ENCODE measurements around the gene SNPH.

Gene SNPH

DNA sequence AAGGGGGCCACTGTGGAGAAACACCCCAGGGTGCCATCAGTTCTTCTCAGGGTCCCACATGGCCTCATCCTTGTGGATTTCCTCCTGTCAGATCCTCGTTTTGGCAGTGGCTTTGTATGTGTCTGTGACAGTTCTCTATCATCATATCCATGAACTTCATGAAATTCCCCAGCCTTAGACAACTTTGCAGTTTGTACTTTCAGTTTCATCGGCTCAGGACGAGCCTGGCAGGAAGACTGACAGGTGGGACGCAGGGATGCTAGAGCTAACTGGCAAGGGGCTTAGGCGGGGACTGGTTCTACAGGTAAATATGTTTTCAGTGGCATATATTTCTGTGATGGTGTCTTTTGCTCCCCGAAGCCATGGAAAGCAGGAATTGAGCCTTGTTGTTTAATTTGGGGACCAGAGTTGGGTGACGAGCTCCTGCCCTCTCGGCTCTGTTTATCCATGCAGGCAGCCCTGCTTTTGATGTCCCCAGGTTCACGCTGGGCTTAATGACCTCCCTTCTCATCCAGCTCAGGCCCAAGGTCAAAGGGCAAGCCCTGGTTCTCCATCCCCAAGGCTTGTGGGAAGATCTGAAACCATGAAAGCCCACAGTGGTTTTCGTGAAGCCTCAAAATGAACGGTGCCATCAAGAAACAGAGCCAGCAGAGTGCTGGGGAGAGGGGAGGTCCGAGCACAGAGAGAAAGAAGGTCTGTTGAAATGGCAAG is 51.6 kb downstream of the SNPH start:
- ATAC-seq (no peak), DNase-seq (no peak)
- H3K4me1 Mint-ChIP-seq = peaks cover 8% of the 10 kb centered on the region
- no peak overlapping the region for H3K27ac Mint-ChIP-seq
- H3K9me3 Mint-ChIP-seq = no peaks in the 10 kb centered on the region
- H3K36me3 Mint-ChIP-seq (ENCODE audit: low read depth) = no peaks in the 10 kb centered on the region
- H3K27me3 Mint-ChIP-seq = no peaks in the 10 kb centered on the region
- no peak overlapping the region for H3K4me3 Mint-ChIP-seq

DNA sequence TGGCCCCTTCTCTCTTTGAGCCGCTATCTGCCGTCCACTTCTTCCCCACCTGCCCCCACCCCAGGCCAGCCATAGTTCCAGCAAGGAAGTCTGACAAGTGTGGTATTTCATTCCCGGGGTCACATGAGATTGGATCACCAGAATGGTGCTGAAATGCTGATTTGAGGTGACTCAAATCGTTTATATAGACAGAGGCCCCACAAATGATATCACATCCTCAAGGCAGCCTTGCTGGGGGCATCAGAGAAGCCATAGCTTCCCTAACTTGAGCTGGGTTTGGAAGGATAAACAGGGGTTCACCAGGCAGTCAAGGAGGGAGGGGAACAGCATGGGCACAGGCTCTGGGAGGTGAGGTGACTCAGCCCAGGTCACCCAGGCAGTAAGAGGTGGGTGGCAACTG is 53.0 kb downstream of the SNPH start:
- H3K4me1 Mint-ChIP-seq = peaks cover 15% of the 10 kb centered on the region
- no peak overlapping the region for H3K4me3 Mint-ChIP-seq
- no peak for DNase-seq
- no peak overlapping the region for H3K27ac Mint-ChIP-seq
- H3K27me3 Mint-ChIP-seq = no peaks in the 10 kb centered on the region
- no peak for ATAC-seq
- no peaks in the 10 kb centered on the region for H3K9me3 Mint-ChIP-seq
- no peaks in the 10 kb centered on the region for H3K36me3 Mint-ChIP-seq (ENCODE audit: low read depth)

DNA sequence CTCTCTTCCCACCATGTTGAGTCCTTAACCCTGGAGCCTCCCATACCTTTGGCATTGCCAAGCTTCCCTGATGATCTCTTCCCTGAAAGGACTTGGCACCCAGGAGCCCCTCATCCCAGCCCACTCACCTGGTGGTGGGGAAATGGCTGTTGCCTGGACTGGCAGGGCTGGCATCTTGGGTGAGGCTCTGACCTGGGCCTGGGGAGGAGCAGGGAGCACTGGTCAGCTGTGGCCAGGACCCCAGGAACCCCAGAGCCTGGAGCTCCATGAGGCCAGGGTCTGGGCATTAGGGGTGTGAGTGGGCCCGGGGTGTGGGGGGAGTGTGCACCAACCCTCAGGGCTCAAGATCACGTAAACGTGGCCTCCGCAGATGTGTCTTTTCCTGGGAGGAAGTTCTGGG is 53.4 kb downstream of the SNPH start:
- Mint-ChIP-seq H3K27ac (no peak overlapping the region), H3K4me3 (no peak overlapping the region), H3K27me3 (no peaks in the 10 kb centered on the region), H3K36me3 (ENCODE audit: low read depth) (no peaks in the 10 kb centered on the region), H3K9me3 (no peaks in the 10 kb centered on the region), H3K4me1 (peaks cover 15% of the 10 kb centered on the region)
- ATAC-seq (no peak), DNase-seq (no peak)

DNA sequence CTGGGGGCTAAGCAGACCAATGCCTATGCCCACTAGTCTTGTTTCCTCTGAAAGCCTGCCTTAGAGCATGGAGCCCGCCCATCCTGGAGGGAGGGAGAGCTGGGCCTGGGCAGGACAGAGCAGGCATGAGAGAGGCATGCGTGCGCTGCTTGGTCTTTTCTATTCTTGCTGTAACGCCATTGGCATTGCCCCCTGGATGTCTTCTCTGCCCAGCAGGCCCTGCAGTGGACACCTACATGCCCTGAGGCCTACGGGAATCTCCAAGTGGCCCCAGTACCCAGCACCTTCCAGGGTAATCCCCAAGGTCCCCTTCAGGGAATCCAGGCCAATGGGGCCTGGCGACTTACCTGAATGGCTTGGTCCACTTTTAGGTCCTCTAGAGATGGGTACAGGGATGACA is 53.9 kb downstream of the SNPH start:
- Mint-ChIP-seq H3K27me3 (no peaks in the 10 kb centered on the region), H3K4me3 (no peak overlapping the region), H3K36me3 (ENCODE audit: low read depth) (no peaks in the 10 kb centered on the region), H3K9me3 (no peaks in the 10 kb centered on the region), H3K27ac (no peak overlapping the region), H3K4me1 (peaks cover 15% of the 10 kb centered on the region)
- no peak for DNase-seq
- ATAC-seq = no peak

DNA sequence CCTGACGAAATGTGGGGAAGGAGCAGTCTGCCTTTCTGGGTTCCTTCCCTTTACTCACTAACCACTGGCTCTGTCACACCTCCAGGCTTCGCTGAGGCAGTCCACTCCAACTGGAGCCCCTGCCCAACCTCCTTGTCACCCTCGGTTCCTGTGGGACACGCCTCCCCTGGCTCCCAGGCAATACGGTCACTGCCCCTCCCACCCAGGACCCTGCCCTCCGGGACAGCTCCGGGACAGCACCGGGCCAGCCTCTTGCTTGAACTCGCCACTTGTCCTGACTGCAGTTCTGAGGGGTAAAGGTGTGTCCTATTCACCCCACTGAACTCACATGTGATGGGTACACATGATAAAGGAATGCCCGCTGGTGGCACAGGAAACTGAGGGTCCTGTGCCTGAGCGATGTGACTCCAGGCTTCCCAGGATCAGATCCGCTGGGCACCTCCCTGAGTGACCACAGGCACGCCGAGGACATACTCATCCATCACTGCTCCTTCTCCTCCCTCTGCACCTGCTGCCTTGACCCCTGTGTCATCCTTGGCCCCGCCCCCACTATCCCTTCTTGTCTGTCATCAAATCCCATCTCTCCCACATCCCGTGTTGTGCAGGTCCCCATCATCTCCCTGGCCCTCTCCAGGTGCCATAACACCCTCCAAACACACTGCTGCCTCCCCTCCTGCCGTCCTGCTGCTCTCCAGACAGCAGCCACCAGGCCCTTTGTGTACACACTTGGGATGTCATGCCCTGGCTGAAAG is 55.0 kb downstream of the SNPH start:
- Mint-ChIP-seq H3K9me3 (no peaks in the 10 kb centered on the region), H3K4me1 (peaks cover 15% of the 10 kb centered on the region), H3K36me3 (ENCODE audit: low read depth) (no peaks in the 10 kb centered on the region), H3K27ac (no peak overlapping the region), H3K4me3 (no peak overlapping the region), H3K27me3 (no peaks in the 10 kb centered on the region)
- no peak for DNase-seq
- ATAC-seq = no peak

DNA sequence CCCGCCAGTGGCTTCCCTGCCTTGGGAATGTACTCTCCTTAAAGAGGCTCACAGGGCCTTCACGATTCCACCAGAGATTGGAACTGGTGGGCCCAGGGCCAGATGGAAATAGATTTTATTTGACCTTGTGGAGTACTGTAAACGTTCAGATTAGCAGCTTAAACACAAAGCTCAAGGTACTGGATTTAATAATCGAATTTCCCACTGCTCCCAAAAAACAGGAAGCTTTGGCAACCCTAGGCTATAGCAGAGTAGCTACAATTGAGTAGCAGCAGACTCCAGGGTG is 55.5 kb downstream of the SNPH start:
- Mint-ChIP-seq H3K36me3 (ENCODE audit: low read depth) (no peaks in the 10 kb centered on the region), H3K4me3 (no peak overlapping the region), H3K9me3 (no peaks in the 10 kb centered on the region), H3K27ac (no peak overlapping the region), H3K4me1 (peaks cover 15% of the 10 kb centered on the region), H3K27me3 (no peaks in the 10 kb centered on the region)
- DNase-seq = no peak
- ATAC-seq = no peak

DNA sequence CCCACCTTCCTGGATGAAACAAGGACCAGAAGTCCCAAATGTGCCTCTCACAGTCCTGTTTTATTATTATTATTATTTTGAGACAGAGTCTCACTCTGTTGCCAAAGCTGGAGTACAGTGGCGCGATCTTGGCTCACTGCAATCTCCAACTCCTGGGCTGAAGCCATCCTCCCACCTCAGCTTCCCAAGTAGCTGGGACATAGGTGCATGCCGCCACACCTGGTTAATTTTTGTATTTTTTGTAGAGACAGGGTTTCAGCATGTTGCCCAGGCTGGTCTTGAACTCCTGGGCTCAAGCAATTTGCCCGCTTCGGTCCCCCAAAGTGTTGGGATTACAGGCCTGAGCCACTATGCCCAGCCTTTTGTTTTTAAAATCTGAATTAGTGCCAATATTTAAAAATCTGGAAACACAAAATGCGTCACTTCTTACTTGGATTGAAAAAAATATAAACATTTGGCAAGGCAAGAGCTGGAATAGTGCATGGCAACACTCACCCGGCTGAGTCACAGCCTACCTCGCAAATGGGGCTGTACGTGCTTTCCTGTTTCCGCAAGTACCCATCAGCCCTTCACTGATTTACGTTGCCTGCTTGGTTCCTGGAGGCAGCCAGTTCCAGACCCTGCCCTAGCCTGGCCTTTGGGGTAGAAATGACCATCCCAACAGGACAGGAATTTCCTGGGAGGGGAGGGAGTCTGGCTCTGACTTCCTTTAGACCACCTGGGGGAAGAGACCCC is 56.6 kb downstream of the SNPH start:
- Mint-ChIP-seq H3K4me3 (no peak overlapping the region), H3K4me1 (peaks cover 13% of the 10 kb centered on the region), H3K27me3 (no peaks in the 10 kb centered on the region), H3K9me3 (no peaks in the 10 kb centered on the region), H3K36me3 (ENCODE audit: low read depth) (no peaks in the 10 kb centered on the region), H3K27ac (peak overlapping the region; percentile 17)
- DNase-seq (no peak), ATAC-seq (no peak)

DNA sequence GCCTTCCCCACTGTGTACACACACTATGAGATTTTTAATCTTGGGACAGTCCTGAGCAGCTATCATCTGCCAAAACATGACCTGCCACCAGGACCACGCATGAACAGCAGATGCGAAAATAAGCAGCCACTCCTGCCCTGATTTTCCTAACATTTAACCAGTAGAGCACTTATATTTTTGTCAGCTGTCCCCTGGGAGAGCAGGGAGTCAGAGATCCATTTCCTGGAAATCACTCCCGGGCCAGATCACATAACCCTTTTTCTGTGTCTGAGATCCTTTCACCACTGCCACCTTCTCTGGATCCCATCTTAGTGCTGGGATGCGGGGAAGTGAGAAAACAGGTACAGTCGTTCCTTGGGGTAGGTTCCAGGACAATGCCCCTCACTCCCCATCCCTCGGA is 57.2 kb downstream of the SNPH start:
- Mint-ChIP-seq H3K4me3 (no peak overlapping the region), H3K4me1 (peaks cover 7% of the 10 kb centered on the region), H3K9me3 (no peaks in the 10 kb centered on the region), H3K36me3 (ENCODE audit: low read depth) (no peaks in the 10 kb centered on the region), H3K27ac (peak overlapping the region; percentile 17), H3K27me3 (no peaks in the 10 kb centered on the region)
- DNase-seq = no peak
- ATAC-seq = no peak

DNA sequence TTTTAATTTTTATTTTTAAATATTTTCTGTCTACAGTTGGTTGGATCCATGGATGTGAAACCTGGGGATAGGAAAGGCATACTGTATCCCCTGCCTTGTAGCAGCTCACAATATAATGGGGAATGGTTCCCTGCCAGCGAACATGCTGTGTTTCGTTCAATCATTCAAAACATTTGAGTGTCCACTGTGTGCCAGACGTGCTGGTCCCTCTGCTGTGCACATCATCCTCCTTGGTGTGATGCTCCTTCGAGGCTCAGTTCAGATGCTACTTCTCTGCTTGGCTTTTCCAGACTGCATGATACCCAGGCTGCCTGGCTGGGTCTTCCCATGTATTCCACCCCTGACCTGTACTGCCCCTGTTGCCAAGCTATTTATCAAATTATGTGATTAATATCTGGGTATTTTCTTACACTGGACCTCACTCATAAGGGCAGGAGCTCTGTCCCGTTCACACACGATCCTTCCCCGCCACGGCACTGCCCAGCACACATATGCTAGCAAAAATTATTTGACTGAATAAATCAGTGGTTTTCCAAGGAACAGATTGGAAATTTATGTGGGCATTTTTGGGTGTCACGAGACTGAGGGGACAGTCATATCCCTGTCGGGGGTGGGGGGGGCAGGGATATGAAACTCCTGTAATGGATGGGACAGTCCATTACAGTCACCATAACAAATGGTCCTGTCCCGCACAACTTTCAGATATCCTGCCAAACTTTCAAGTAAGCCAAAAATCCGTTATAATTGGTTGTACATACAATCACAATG is 57.9 kb downstream of the SNPH start:
- Mint-ChIP-seq H3K27me3 (no peaks in the 10 kb centered on the region), H3K9me3 (no peaks in the 10 kb centered on the region), H3K36me3 (ENCODE audit: low read depth) (no peaks in the 10 kb centered on the region), H3K27ac (no peak overlapping the region), H3K4me3 (no peak overlapping the region), H3K4me1 (peaks cover 13% of the 10 kb centered on the region)
- DNase-seq (no peak), ATAC-seq (no peak)

DNA sequence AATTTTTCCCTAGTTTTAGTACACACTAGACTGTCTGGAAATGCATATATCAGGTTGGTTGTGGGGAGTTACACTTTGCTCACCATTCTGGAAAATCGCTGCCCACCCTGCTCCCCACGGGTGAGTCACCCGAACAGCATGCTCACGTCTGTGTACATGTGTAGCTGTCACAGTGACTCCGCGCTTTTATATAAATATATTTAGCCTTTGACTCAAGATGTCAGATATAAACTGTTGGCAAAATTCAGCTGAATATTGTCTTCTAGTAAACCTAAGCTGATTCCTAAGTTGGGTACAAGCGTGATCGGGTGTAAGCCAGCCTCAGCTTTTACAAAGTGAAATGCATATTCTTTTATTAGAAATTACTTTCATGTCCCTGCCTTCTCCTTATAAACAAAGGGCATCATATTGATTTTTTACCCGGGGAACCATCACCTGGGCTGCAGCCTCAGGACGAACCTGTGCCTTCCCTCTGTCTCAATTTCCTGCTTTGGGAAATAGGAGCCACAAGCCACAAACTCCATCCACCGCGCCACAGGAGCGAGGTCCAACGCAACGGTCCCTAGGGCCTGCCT is 58.6 kb downstream of the SNPH start:
- H3K4me1 Mint-ChIP-seq = peaks cover 19% of the 10 kb centered on the region

DNA sequence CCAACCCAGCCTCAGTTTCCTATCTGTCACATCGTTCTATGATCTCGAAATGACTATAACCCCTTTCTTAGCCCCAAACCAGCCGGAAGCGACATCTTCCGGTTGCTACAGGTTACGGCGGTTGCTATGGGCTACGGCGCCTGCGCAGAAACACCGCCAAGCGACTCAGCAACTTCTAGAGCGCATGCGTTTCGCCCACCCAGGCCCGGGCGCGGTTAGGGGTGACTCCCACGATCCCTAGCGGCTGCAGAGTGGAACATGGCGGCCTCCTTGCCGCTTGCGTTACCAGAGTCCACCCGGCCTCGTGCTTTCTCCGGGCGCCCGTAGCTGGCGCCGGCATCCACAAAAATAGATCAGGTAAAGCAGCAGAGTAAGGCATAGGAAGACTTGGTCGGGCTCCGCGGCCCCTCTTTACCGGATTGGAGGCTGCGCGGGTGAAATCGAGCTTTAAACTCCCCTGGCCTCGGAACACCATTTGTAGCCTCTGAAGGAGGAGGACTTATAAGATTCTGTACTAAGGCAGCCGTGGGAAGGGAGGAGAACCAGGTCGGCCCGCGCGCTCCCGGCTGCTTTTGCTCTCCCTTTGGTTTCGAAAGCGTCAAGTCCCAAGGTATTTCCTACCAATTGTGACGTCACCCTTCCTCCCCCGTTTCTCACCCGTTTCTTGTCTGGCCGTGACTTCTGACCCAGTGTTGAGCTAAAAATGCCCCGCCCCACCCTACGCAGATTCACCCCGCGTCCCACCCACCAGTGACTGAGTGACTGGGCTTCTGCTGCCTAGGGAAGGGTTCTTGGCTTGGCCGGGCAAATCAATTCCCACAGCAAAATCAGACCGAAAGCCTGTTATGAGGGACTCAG is 59.3 kb downstream of the SNPH start:
- ATAC-seq = peak; percentile 75
- DNase-seq = peak; percentile 99
- Mint-ChIP-seq H3K27ac (no peak overlapping the region), H3K36me3 (ENCODE audit: low read depth) (peaks cover 4% of the 10 kb centered on the region), H3K4me3 (no peak overlapping the region), H3K9me3 (no peaks in the 10 kb centered on the region), H3K4me1 (peaks cover 27% of the 10 kb centered on the region), H3K27me3 (no peaks in the 10 kb centered on the region)

More for the DNA sequence above, 58.6 kb downstream of the SNPH start:
- peak; percentile 44 for DNase-seq
- Mint-ChIP-seq H3K27me3 (no peaks in the 10 kb centered on the region), H3K36me3 (ENCODE audit: low read depth) (peaks cover 3% of the 10 kb centered on the region), H3K4me3 (no peak overlapping the region), H3K9me3 (no peaks in the 10 kb centered on the region), H3K27ac (no peak overlapping the region)
- peak; percentile 34 for ATAC-seq

DNA sequence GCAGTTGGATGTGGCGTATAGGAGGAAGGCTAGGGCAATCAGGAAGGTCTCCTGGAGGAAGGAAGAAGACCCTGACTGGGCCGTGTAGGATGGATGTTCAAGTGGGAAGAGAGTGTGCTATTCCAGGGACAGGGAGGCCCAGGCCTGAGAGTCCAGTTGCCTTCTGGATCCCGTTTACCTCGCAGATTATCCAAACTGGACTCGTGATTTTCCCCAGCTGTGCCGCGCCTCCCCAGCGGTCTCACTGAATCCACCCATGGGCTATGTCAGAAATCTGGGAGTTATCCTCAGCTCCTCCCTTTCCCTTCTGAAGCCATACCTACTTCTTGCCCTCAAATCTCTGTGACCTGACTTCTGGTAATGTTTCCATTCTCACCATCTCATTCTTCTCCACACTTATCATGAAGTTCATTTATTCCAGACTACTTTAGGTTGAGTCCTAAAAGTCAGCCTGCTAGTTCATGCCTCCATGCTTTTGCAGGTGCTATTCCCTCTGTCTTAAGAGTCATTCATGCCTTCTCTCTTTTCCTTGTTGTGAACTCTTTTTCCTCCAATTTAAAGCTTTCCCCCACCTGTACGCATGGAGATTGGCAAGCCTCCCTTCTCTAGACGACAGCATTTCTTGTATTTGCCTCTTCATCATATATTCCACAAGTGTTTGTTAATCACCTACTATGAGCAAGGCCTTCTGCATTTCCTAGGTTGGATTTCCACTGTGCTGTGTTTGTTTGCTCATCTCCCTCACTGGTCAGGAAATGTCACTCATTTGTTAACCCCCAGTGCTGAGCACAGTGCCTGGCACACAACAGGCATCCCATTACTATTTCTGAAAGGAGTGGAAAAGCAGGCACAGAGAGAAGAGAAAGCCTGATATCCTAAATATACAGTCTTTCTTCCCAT is 60.2 kb downstream of the SNPH start:
- peaks cover 33% of the 10 kb centered on the region for H3K4me1 Mint-ChIP-seq
- DNase-seq (no peak), ATAC-seq (peak; percentile 21)
- H3K27me3 Mint-ChIP-seq = no peaks in the 10 kb centered on the region
- H3K36me3 Mint-ChIP-seq (ENCODE audit: low read depth) = peaks cover 7% of the 10 kb centered on the region
- H3K4me3 Mint-ChIP-seq = no peak overlapping the region
- H3K9me3 Mint-ChIP-seq = no peaks in the 10 kb centered on the region
- H3K27ac Mint-ChIP-seq = no peak overlapping the region

DNA sequence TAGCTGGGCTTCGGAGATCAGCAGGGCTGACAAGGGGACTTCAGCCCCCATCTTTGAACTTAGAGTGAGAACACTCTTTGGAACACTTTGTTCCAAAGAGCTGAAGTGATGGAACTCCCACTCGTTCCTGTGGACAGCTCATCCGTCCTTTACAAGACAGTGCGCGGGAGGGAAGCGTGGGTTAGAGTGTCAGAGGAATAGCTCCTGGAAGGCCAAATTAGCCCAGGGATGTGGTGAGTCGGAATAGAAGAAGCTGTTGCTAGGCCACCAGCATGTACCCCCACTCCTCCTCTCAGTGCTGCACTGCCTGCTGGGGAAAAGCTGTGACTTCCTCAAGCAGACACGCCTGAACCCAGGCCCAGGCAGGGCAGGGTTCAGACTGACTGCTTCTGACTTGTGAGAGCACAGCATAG is 61.2 kb downstream of the SNPH start:
- Mint-ChIP-seq H3K4me1 (peaks cover 37% of the 10 kb centered on the region), H3K4me3 (no peak overlapping the region), H3K27ac (no peak overlapping the region), H3K9me3 (no peaks in the 10 kb centered on the region), H3K36me3 (ENCODE audit: low read depth) (peaks cover 14% of the 10 kb centered on the region), H3K27me3 (no peaks in the 10 kb centered on the region)
- peak; percentile 6 for ATAC-seq
- no peak for DNase-seq

All from activated naive CD8-positive, alpha-beta T cell treated with anti-CD3 and anti-CD28 coated beads, Interleukin-2, amount 50 U/mL, for 24 hours (primary cell).